HG03378 (cell line): ENCODE measurements around the gene BACE2.

Source experiments
- ATAC-seq: cut with Tn5 transposase; IDR thresholded peaks from one replicate; pipeline ENCODE4 v1.9.1; 2021; ENCODE audit warnings: mild to moderate bottlenecking, moderate library complexity; ENCODE audit not compliant: unreplicated experiment

The BACE2 gene

DNA sequence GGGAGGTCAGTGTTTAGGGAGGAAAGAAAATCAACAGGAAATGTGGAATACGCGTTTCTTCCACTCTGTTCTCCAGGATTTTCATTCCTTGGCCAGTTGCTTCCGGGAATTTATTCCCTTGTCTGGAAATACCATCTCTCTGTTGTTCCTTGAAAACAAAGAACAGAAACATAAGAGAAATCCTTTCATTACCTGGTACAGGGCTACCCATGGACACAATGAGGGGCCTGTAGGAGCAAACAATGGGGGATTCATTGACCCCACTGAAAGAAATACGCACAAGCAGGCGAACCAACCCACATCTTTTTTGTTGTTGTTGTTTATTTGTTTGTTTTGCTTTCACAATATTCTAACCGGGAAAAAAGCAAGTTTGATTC lies 20.0 kb upstream of the BACE2 start:
- no peak for ATAC-seq

DNA sequence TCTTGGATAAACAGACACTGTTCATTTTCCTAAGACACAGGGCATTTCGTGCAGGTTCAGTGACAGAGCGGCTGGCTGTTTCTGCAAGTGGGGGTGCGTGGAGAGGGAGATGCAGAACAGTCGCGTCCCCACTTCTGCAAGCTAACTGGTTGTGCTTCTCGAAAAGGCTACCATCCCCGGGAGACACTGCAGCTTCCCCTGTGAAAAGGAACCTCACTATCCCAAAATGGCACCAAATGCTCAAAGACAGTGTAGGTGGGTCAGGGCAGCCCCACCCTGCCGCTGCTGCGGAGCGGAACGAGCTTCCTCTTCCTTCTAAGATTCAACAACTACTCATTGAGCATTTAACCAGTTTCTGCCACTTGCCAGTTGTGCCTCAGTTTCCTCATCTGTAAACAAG lies 19.2 kb upstream of the BACE2 start:
- no peak for ATAC-seq

DNA sequence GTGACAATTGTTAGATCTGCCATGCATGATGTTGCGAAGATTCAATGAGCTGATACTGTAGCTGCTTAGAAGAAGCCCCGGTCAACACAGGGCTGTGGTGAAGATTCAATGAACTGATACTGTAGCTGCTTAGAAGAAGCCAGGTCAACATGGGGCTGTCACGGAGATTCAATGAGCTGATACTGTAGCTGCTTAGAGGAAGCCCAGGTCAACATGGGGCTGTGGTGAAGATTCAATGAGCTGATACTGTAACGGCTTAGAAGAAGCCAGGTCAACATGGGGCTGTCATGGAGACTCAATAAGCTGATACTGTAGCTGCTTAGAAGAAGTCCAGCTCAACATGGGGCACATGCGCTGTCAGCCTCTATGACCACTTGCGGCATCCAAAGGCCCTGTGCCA lies 18.8 kb upstream of the BACE2 start:
- ATAC-seq: no peak

DNA sequence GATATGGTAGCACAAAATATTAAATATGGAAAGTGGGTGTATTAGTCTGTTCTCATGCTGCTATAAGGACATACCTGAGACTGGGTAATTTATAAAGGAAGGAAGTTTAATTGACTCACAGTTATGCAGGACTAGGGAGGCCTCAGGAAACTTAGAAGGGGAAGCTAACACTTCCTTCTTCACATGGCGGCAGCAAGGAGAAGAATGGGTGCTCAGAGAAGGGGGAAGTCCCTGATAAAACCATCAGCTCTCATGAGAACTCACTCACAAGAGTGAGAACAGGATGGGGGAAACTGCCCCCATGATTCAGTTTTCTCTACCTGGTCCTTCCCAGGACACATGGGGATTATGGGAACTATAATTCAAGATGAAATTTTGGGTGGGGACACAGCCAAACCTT lies 15.8 kb upstream of the BACE2 start:
- no peak for ATAC-seq

DNA sequence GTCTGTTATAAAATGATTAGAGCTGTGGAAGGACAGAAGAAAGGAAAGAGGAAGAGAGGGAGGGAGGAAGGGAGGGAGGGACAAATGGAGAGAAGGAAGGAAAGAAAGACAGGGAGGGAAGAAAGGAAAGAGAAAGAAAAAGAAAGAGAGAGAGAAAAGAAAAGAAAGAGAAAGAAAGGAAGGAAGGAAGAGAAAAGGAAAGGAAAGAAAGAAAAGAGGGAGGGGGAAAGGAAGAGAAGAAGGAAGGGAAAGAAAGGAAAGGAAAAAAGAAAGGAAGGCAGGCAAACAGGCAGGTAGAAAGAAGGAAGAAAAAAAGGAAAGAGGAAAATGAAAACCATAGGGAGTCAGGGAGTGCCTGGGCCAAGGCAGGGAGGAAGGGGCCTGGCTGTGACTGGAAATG lies 14.5 kb upstream of the BACE2 start:
- no peak for ATAC-seq

DNA sequence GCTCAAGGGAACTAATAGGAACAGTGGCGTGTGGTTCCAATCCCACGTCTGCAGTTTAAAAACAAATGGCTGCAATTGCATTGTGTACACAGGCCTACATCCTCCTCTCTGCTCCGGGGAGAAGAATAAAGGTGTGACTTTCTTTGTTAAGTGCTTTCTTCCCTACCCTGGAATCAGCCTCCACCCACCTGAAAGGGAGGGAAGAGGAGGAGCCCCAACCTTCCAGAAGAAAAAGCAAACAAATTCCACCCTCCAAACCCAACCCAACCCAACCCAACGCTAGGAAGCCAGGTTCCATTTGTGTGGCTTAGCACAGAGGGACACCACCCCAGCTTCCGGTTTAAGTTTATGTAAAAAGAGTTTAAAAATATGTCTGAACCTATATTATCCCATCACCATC lies 11.8 kb upstream of the BACE2 start:
- ATAC-seq: no peak

DNA sequence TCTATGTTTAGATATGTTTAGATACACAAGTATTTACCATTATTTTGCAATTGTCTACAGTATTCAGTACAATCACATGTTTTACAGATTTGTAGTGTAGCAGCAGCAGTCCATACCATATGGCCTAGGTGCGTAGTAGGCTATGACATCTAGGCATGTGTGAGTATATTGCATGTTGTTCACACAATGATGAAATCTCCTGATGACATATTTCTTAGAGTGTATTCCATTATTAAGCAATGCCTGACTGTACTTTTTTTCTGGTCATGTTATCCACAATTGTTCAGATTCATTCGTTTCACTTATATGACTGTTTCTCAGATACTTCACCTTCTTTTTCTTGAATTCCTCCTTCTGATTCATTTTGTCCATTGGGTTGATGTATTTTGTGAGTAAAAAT lies 9.9 kb upstream of the BACE2 start:
- no peak for ATAC-seq

DNA sequence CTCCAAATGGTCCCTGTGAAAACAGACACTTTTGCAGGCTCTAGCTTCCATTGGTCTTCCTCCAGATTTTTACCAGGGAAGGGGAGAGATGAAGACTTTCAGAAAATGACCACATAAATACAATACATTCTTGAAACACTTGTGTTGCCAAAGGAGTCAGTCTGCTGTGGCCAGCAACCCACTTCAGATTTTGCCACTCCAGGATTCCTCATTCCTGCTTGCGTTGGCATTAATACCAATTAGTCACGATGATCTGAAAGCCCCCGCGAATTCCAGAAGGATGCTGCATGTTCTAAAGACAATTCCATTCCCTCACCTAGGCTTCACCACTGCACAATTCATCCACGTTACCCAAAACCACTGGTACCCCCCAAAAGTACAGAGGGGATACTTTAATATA lies 7.9 kb upstream of the BACE2 start:
- ATAC-seq: no peak

DNA sequence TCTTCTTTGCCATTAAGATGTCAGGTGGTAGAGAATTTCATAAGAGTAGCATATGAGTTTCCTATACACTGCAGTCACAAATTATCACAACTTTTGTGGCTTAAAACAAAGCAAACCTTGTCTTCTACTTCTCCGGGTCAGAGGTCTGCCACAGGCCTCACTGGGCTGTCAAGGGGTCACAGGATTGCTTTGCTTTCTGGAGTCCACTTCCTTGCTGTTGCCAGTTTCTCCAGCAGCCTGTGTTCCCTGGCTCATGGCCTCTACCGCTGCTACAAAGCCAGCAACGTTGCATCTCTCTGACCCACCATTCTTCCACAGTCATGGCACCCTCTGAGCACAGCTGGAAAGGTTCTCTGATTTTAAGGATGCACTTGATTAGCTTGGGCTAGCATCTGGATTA lies 6.5 kb upstream of the BACE2 start:
- ATAC-seq: no peak

DNA sequence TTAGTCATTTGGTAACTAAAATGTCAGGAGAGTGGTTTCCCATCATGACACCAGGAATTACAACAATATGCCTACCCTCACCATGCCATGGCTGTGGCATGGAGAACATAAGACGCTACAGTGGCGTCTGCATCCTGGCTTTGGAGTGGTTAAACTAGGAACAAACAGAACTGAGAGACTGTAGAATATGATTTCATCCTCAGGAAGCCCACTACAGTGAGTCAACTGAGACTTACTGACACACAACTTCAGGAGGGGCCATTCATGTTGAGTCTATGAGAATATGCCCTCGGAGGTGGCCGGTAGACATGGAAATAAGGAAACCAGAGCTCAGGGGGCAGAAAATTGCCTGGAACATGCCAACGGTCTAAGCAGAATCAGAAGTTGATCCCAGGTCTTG lies 5.9 kb upstream of the BACE2 start:
- ATAC-seq: no peak

DNA sequence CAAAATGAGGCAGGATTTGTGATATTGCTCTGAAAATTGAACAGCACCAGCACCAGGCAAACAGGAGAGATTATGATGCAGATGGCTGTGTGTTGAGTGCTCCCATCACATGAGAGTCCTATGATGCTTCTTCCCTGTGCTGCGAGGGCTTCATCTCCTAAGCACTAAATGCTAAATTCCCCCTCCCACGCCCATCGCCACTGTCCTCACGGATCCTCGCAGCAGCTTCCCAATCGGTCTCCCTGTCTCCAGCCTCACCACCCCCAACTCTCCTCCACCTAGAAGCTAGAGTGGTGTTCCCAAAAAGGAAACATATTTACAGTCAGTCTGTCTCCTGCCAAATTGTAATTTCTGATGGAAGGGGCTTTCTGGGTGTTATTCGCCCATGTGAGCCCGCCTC lies 4.9 kb upstream of the BACE2 start:
- no peak for ATAC-seq

DNA sequence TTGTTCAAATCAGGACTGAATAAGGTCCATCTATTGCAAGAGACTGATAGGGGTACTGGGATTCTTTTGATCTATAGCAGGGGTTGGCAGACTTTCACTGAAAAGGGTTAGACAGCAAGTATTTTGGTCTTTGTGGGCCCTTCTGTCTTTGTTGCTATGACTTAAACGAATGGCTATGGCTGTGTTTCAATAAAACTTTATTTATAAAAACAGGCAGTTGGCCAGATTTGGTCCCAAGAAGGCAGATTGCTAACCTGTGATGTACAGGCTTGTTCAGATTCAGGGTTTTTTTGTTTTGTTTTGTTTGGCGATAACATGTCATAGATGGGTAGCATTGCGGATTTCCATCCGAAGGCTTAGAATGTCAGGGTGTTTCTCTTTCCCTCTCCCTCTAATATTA lies 3.9 kb upstream of the BACE2 start:
- no peak for ATAC-seq

DNA sequence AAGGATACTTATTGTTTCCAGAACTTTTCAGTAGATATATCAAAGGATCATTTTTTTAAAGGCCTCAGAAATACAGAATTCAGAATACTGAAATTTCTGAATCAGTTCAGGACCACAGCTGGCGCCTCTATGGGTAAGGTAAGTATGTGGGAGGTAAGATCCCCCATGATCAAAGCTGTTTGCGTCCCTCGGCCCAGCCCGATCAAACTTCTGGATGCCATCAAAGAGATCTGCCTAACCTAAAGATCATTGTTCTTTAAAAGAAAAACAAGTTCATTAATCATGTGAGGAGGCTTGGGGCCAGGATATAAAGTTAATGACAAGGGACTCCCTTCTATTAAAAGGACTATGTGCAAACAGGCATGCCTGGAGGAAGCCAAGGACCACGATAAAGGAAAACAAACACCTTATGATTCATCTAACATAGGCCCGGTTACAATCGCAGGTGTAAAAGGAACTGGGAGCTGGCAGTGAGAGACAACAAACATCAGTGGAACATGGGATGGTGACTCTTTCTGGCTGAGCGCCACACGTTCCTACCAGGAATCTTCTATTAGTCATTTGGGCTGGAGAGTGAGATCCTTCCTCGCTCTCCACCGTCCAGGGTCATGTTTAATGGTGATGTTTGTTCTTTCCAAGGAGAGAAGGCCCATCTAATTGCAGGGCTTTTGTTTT lies 2.8 kb upstream of the BACE2 start:
- no peak for ATAC-seq

DNA sequence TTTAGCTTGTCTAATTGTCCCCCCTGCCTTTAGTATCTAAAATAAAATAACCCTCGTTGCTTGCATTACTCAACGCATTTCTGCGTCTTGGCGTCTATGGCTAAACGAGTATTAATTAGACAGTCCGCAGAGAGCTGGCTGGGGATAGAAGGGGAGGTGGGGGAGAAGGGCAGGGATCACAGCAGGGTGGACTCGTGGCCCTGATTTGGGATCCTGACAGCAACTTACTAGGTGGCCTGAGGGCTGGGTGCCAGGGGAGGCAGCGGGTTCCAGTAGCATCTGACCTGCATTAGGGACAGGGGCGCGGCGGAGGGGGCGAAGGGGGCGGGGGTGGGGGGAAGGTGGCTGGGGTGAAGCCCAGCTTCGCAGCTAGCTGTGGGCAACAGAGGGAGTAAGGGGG lies 1.1 kb upstream of the BACE2 start:
- ATAC-seq: no peak

DNA sequence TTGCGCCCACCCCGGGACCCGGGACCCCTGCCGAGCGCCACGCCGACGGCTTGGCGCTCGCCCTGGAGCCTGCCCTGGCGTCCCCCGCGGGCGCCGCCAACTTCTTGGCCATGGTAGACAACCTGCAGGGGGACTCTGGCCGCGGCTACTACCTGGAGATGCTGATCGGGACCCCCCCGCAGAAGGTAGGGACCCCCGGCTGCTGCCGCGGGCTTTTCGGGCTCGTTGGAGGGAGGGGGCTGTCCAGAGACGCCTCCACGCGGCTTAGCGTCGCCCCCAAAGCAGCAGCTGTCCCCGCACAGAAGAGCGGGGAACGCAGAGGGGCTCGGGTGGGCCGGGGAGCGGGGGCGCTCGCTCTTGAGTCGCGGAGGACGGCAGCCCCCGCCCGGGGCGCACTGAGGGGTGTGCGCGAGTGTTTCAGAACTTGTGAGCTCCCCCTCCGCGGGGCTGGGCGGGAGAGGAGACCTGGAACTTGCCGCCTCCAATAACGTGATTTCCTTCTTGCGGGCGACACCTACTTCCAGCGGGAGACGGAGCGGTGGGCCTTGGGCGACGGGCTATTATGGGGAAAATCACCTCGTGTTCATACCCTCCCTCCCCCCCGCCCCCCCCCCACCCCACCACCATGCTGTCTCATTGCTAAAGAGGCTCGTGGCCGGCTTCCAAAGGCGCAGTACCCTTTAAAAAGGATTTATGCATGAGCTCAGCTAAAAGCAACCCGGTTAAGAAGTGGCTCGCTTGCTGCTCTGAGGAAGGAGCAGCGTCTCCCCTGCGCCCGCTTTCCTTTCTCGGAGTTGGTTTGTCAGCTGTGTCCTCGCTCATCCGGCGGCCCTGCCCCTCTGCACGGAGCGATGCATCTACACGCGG lies 664 bp downstream of the BACE2 start:
- no peak for ATAC-seq

DNA sequence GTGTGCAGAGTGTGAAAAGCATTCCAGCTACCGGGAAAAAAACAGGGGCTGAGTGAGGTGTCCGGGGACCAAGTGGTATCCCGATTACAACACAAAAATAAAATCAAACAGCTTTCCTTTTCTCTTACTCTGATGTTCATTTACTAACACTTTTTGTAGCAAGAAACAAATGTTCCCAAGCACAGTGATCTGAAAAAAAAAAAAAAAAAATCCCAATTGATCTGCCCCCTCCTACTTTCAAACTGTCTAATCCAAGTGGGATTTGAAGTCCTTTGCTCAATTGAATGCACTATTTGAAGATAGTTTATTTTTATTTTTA lies 1.3 kb downstream of the BACE2 start:
- ATAC-seq: no peak

DNA sequence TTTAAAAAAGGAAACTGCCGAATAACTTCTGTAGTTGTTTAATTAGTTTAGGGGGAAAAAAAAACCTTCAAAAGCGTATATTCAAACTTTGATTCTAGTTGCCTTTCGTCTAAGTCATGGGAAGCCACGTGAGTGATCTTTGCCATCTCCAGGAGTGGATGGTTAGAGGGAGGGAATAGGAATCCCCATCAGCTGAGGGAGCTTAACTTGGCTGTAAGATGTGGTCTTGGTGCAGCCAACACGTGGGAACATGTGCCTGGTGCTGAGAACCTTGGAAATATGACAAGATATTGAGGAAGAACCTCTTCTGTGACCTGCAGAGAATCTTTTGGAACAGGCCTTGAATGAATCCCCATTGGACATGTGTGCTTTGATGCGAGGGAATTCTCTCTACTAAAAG lies 1.7 kb downstream of the BACE2 start:
- no peak for ATAC-seq

DNA sequence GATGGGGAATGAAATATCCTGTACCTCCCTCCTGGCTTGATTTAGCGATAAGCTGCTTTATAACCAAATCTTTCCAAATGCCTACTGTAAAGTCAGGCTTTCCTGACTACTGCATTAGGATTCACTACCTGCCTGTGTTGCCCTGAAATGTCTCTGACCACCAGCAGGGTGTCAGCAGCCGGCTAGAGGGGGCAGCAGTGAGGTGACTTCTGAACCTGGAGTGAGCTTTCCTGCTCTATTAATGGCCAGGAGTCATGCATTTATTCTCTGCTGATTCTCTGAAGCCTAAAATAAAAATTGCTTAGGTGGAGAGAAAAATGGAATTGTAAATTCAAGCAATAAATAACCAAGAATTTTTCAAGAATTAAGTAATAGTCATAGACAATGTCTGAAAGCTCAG lies 2.5 kb downstream of the BACE2 start:
- ATAC-seq: no peak

DNA sequence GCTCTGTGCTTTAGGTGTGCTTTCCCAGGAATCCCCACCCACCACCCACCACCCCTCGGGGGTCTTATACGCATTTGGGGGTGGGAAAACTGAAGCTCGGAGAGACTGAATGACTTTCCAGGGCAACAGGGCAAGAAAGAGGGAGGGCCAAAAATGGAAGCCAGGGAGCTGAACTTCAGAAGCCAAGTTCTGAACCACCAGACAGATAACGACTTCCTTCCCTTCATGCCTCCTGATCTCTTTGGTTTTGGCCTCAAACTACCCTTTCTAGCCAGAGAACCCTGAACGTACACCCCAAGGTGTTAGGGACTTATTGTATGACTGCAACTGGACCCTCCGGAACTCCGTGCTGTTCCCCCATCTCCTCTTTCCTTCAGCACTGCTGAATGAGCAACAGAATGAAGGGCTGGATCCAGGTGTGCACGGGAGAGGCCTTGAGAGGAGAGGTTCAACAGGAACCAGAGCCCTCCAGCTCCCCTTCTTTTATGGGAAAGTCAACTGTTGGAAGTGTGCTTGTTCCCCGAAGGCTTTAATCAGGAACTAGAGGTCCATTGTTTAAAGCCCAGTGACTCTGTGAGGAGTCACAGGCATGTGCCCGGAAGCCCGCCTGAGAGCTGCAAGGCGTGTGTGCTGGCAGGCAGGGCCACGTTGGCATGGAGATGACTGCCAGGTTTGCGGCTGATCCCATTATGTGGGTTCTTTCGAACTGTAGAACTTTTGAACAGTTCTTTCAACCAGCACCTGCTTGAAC lies 3.1 kb downstream of the BACE2 start:
- no peak for ATAC-seq

DNA sequence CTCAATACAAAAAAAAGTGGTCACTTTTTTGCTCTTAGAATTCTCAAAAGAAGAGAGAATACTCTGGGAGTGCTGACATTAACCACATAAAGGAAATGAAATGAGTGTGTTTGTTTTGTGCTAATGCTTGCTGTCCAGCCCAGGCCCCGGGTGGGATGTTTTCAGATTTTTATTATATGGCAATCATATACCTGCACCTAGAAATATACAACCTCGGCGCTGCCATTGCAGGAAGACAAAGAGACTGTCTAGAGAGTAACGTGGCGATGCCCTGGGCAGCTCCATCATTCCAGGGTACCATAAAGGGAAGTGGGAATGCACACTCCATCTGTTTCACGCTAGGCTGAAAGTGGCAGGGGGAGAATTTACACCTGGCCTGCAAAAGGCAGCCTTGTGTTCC lies 7.1 kb downstream of the BACE2 start:
- ATAC-seq: no peak

DNA sequence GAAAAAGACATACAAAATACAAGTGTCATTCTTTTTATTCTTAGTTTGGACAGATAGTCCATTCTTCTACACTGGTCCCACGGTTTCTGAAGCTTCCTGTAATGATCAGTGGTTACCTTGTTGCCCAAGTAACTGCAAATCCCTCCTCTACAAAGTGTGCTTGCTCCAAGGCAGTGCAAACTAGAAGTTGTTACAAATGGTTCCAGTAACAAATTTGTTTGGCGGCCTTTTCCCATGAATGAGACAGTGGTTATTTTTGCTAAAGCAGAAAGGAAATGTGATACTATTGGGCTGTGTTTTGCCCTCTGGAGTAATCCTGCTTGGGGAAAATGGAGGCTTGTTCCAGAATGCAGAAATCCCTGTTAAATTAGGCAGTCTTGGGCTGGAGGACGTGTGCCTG lies 8.9 kb downstream of the BACE2 start:
- no peak for ATAC-seq

DNA sequence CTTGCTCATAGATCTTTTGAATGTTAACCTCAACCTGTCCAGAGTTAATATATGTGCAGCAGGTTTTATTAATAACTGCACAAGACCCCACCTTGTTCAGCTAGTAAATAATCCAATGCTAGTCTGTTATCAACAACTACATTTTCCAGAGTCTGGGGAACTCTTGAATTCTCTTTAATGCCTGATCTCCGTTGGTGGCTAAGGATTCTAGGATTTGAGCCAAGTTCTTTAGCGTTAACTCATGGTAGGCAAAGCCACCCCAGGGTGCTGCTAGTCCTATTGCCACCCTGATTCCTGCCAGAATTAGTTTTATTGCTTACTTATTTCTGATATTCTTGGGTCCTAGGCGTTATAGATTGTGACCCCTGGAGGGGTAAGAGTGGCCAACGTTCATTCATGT lies 12.8 kb downstream of the BACE2 start:
- no peak for ATAC-seq
